ENCODE results near the gene YEATS4. TPM values are rescaled to one million over a fixed set of nuclear protein-coding genes. Genes with fewer than 3 reads are reported as not detected.
A peak's percentile ranks its signal among the peaks of the same experiment; 100 is the strongest.

YEATS4 gene
- total and polyA plus RNA-seq, 9 of the 15 experiments (the other 6 are each of a cell fraction or from before 2014, with no cell fraction given): 25.9 to 92.2 (median 49.2) TPM

- TF ChIP-seq, protein P1, sequence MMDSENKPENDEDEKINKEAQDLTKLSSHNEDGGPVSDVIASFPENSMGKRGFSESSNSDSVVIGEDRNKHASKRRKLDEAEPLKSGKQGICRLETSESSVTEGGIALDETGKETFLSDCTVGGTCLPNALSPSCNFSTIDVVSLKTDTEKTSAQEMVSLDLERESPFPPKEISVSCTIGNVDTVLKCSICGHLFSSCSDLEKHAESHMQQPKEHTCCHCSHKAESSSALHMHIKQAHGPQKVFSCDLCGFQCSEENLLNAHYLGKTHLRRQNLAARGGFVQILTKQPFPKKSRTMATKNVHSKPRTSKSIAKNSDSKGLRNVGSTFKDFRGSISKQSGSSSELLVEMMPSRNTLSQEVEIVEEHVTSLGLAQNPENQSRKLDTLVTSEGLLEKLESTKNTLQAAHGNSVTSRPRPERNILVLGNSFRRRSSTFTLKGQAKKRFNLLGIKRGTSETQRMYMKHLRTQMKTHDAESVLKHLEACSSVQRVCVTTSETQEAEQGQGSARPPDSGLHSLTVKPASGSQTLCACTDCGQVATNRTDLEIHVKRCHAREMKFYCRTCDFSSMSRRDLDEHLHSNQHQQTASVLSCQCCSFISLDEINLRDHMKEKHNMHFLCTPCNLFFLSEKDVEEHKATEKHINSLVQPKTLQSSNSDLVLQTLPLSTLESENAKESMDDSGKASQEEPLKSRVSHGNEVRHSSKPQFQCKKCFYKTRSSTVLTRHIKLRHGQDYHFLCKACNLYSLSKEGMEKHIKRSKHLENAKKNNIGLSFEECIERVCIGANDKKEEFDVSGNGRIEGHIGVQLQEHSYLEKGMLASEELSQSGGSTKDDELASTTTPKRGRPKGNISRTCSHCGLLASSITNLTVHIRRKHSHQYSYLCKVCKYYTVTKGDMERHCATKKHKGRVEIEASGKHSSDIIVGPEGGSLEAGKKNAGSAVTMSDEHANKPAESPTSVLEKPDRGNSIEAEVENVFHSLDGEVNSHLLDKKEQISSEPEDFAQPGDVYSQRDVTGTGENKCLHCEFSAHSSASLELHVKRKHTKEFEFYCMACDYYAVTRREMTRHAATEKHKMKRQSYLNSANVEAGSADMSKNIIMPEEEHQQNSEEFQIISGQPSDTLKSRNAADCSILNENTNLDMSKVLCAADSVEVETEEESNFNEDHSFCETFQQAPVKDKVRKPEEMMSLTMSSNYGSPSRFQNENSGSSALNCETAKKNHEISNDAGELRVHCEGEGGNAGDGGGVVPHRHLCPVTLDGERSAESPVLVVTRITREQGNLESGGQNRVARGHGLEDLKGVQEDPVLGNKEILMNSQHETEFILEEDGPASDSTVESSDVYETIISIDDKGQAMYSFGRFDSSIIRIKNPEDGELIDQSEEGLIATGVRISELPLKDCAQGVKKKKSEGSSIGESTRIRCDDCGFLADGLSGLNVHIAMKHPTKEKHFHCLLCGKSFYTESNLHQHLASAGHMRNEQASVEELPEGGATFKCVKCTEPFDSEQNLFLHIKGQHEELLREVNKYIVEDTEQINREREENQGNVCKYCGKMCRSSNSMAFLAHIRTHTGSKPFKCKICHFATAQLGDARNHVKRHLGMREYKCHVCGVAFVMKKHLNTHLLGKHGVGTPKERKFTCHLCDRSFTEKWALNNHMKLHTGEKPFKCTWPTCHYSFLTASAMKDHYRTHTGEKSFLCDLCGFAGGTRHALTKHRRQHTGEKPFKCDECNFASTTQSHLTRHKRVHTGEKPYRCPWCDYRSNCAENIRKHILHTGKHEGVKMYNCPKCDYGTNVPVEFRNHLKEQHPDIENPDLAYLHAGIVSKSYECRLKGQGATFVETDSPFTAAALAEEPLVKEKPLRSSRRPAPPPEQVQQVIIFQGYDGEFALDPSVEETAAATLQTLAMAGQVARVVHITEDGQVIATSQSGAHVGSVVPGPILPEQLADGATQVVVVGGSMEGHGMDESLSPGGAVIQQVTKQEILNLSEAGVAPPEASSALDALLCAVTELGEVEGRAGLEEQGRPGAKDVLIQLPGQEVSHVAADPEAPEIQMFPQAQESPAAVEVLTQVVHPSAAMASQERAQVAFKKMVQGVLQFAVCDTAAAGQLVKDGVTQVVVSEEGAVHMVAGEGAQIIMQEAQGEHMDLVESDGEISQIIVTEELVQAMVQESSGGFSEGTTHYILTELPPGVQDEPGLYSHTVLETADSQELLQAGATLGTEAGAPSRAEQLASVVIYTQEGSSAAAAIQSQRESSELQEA (IDR thresholded peaks at IDR 0.05; ENCODE audit: low read depth): no peak
- TF ChIP-seq ZFP91 (CRISPR knock-in tag; IDR thresholded peaks at IDR 0.05) (no peak), ID3 (CRISPR knock-in tag; IDR thresholded peaks at IDR 0.05) (no peak), ID3 (tag; IDR thresholded peaks at IDR 0.05) (peak; percentile 99), ZNF12 (CRISPR knock-in tag; IDR thresholded peaks at IDR 0.05) (0 out of 2 replicates have a peak, but pooled peaks have one; percentile 45)
Measured at GRCh38 chr12:69359531-69360347, at the start of gene YEATS4 (continued).
